BLaER1 (cell line): ENCODE results near the gene CYB5B.

Experiments used
- H3K27ac ChIP-seq: shearing (Covaris generic); formaldehyde crosslinking; 2 replicates; pipeline ENCODE4 v1.8.1; 2022
- H3K27me3 ChIP-seq: shearing (Covaris generic); formaldehyde crosslinking; 2 replicates; pipeline ENCODE4 v1.8.1; 2022
- H3K36me3 ChIP-seq: shearing (Covaris generic); formaldehyde crosslinking; 2 replicates; pipeline ENCODE4 v1.8.1; 2022
- H3K4me1 ChIP-seq: shearing (Covaris generic); formaldehyde crosslinking; 2 replicates; pipeline ENCODE4 v1.8.1; 2022
- H3K4me2 ChIP-seq: shearing (Covaris generic); formaldehyde crosslinking; 2 replicates; pipeline ENCODE4 v1.8.1; 2022
- H3K4me3 ChIP-seq: shearing (Covaris generic); formaldehyde crosslinking; 2 replicates; pipeline ENCODE4 v1.8.1; 2022
- H3K9ac ChIP-seq: shearing (Covaris generic); formaldehyde crosslinking; 2 replicates; pipeline ENCODE4 v1.8.1; 2022
- H3K9me3 ChIP-seq: shearing (Covaris generic); formaldehyde crosslinking; 2 replicates; pipeline ENCODE4 v1.8.1; 2022
- H4K20me1 ChIP-seq: shearing (Covaris generic); formaldehyde crosslinking; 2 replicates; pipeline ENCODE4 v1.8.1; 2022
- Cebpa-rat ChIP-seq: shearing (Covaris generic); IDR thresholded peaks from 2 replicates; pipeline ENCODE4 v1.8.1; 2022

CYB5B gene

GRCh38 chr16:69407702-69408323 lies 16.6 kb upstream of the CYB5B start:
- no peaks in the 10 kb centered on the region for H3K36me3 ChIP-seq
- H3K9me3 ChIP-seq: peaks cover 8% of the 10 kb centered on the region; the same call in 1 of the 2 replicates
- H4K20me1 ChIP-seq: no peaks in the 10 kb centered on the region
- no peak for TF ChIP-seq Cebpa-rat
- no peak overlapping the region for H3K27ac ChIP-seq
- peaks cover 3% of the 10 kb centered on the region for H3K4me1 ChIP-seq
- no peaks in the 10 kb centered on the region for H3K27me3 ChIP-seq
- no peak overlapping the region for H3K4me2 ChIP-seq
- no peak overlapping the region for H3K9ac ChIP-seq
- no peak overlapping the region for H3K4me3 ChIP-seq

DNA sequence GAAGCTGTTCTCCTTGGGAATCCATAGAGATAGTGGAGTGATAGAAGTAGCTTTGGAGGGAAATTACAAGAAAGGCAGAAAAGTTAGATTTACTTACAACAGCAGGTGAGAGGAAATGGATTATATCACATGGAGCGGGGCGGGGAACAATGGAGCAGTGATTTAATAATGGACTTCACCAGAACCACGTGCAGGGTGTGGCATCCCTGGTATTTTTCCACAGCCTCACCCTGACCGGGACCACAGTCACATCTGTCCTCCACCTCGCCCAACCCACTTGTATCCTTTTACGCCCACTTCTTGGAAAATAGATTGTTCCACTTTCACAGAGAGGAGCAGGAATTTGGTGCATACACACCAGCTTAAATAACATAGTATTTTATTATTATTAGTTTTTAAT lies 15.9 kb upstream of the CYB5B start:
- no peak overlapping the region for H3K9ac ChIP-seq
- H3K9me3 ChIP-seq: peaks cover 8% of the 10 kb centered on the region; the same call in 1 of the 2 replicates
- H3K36me3 ChIP-seq: no peaks in the 10 kb centered on the region
- H3K27ac ChIP-seq: no peak overlapping the region
- H4K20me1 ChIP-seq: no peaks in the 10 kb centered on the region
- H3K4me3 ChIP-seq: no peak overlapping the region
- H3K27me3 ChIP-seq: no peaks in the 10 kb centered on the region
- H3K4me1 ChIP-seq: no peaks in the 10 kb centered on the region
- no peak for TF ChIP-seq Cebpa-rat
- H3K4me2 ChIP-seq: no peak overlapping the region

DNA sequence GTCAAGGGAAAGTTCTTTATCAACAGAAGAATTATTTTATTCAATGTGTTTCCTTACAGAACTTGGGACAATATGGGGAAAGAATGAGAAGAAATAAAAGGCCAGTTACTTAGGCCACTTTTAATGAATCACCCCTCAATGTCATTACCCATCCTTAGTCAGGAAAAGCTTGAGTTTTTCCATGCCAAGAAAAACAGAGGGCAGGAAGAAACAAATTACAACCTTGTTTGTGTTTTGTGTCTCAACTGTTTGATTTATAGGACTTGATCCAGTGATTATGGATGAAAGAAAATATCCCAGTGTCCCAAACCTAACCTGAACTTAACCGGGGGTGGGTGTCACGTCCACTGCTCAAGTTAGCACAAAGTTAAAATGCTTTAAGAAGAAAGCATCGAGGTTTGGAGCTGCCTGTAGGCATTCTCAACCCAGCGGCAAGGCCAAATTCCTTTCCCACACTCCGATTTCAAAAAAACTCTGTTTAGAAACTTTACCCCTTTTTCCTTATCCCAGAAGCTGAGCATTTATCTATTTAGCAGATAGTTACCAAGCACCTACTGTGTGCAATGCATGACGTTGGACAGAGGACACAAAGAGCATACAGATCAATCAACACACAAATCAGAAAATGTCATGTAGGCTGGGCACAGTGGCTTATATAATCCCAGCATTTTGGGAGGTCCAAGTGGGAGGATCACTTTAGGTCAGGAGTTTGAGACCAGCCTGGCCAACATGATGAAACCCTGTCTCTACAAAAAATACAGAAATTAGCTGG lies 14.0 kb upstream of the CYB5B start:
- no peaks in the 10 kb centered on the region for H4K20me1 ChIP-seq
- peaks cover 8% of the 10 kb centered on the region; the same call in 1 of the 2 replicates for H3K9me3 ChIP-seq
- H3K4me3 ChIP-seq: no peak overlapping the region
- H3K27me3 ChIP-seq: no peaks in the 10 kb centered on the region
- H3K36me3 ChIP-seq: no peaks in the 10 kb centered on the region
- no peak overlapping the region for H3K9ac ChIP-seq
- TF ChIP-seq Cebpa-rat: no peak
- no peaks in the 10 kb centered on the region for H3K4me1 ChIP-seq
- no peak overlapping the region for H3K27ac ChIP-seq
- no peak overlapping the region for H3K4me2 ChIP-seq

DNA sequence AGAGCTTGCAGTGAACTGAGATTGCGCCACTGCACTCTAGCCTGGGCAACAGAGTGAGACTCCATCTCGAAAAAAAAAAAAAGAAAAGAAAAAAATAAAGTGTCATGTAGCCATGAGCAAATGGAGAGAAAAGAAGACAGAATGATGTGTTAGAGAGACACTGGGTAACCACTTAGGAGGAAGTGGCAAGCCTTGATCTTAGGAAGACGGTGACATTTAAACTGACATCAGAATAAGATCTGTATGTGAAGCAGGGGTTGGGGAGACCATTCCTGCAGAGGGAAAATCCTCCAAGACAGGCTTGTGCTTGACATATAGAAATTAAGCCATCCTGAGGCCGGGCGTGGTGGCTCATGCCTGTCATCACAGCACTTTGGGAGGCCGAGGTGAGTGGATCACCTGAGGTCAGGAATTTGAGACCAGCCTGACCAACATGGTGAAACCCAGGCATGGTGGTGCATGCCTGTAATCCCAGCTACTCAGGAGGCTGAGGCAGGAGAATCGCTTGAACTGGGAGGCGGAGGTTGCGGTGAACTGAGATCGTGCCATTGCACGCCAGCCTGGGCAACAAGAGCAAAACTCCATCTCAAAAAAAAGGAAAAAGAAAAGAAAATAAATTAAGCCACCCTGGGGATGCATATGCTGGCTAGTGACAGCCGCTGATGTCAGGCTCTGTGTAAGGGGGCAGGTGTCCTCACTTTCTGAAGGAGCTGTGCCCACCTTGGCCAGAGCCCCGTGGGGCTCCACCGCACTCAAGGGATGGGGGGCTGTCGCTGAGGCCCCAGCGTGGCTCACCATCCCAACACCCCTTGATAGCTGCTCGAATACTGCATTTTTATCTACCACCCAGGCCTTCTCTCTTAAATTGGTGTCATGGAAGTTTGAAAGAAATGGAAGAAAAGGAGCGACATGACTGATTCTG lies 13.1 kb upstream of the CYB5B start:
- no peak overlapping the region for H3K9ac ChIP-seq
- no peaks in the 10 kb centered on the region for H3K4me1 ChIP-seq
- peaks cover 8% of the 10 kb centered on the region; the same call in 1 of the 2 replicates for H3K9me3 ChIP-seq
- no peaks in the 10 kb centered on the region for H3K36me3 ChIP-seq
- H3K4me2 ChIP-seq: no peak overlapping the region
- H3K27ac ChIP-seq: no peak overlapping the region
- H3K27me3 ChIP-seq: no peaks in the 10 kb centered on the region
- TF ChIP-seq Cebpa-rat: no peak
- no peaks in the 10 kb centered on the region for H4K20me1 ChIP-seq
- H3K4me3 ChIP-seq: no peak overlapping the region

GRCh38 chr16:69412287-69412686 lies 12.1 kb upstream of the CYB5B start:
- no peak overlapping the region for H3K27ac ChIP-seq
- no peak overlapping the region for H3K9ac ChIP-seq
- H3K27me3 ChIP-seq: no peaks in the 10 kb centered on the region
- H3K4me3 ChIP-seq: no peak overlapping the region
- no peaks in the 10 kb centered on the region for H4K20me1 ChIP-seq
- TF ChIP-seq Cebpa-rat: no peak
- no peaks in the 10 kb centered on the region for H3K9me3 ChIP-seq
- H3K4me1 ChIP-seq: no peaks in the 10 kb centered on the region
- H3K36me3 ChIP-seq: no peaks in the 10 kb centered on the region
- no peak overlapping the region for H3K4me2 ChIP-seq

DNA sequence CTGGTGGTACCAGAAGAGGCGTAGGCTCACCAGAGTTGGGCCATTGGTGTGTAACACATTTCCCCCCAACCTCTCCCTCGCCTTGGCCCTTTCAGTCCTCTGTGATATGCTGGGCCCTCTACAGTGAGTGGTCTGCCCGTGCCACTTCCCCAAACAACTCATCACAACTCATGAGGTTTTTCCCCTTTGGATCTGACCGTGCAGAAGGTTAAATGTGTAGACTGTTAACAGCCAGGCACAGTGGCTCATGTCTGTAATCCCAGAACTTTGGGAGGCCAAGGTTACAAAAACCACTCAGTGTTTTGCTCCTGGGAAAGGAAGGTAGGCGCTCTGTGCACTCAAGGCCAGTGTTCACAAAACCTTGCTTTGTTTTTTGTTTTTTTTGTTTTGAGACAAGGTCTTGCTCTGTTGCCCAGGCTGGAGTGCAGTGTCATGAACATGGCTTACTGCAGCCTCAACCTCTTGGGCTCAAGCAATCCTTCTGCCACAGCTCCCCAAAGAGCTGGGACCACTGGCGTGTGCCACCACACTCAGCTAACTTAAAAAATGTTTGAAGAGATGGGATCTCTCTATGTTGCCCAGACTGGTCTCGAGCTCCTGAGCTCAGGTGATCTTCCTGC lies 11.3 kb upstream of the CYB5B start:
- Histone ChIP-seq H3K27me3 (no peaks in the 10 kb centered on the region), H3K27ac (no peak overlapping the region), H3K4me3 (no peak overlapping the region), H3K4me1 (no peaks in the 10 kb centered on the region), H3K36me3 (no peaks in the 10 kb centered on the region), H3K9me3 (no peaks in the 10 kb centered on the region), H3K9ac (no peak overlapping the region), H3K4me2 (no peak overlapping the region), H4K20me1 (no peaks in the 10 kb centered on the region)
- no peak for TF ChIP-seq Cebpa-rat

DNA sequence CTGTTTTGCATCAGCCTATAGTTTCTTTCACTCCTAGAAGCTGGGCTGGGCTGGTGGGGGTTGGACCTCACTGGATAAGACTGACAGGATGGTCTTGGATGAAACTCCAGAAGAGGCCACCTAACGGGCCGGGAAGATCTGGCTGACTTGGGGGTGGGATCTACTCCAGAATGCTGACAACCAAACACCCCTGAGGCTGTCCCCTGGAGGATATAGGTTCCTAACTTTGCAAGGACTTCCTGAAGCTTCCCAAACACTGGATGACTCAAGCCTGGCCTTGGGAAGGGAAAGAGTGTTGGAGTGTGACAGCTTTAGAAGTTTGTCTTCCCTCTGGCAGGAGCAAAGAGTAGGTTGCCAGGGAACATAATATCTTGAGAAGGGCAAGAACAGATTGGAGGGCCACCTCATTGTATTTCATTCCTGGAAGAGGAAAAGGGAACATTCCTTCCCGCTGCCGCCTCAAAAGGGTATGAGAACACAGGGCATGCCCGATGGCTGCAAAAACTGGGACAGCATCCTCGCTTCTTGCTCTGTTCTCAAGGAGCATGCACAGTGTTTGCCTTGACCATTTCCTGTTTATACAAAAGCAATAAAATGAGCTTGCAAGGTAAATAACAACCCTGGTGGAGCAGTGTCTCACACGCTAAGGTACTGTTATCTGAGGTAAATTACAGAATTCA lies 6.8 kb upstream of the CYB5B start:
- Histone ChIP-seq H3K4me2 (no peak overlapping the region), H3K9ac (no peak overlapping the region), H3K4me3 (no peak overlapping the region), H4K20me1 (no peaks in the 10 kb centered on the region), H3K4me1 (no peaks in the 10 kb centered on the region), H3K9me3 (no peaks in the 10 kb centered on the region), H3K36me3 (no peaks in the 10 kb centered on the region), H3K27me3 (no peaks in the 10 kb centered on the region), H3K27ac (no peak overlapping the region)
- no peak for TF ChIP-seq Cebpa-rat

DNA sequence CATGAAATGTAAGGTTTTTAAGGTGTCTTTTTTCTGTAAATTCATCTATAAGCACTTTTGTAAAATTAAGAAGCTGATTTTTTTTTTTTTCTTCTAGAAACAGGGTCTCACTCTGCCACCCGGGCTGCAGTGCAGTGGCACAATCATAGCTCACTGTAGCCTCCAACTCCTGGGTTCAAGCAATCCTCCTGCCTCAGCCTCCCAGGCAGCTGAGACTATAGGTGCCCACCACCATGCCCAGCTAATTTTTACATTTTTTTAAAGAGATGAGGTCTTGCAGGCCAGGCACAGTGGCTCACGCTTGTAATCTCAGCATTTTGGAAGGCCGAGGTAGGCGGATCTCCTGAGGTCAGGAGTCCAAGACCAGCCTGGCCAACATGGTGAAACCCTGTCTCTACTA lies 4.5 kb upstream of the CYB5B start:
- Histone ChIP-seq H4K20me1 (no peaks in the 10 kb centered on the region), H3K27me3 (no peaks in the 10 kb centered on the region), H3K4me3 (no peak overlapping the region), H3K4me1 (peaks cover 12% of the 10 kb centered on the region), H3K27ac (no peak overlapping the region), H3K9me3 (no peaks in the 10 kb centered on the region), H3K9ac (no peak overlapping the region), H3K36me3 (no peaks in the 10 kb centered on the region), H3K4me2 (no peak overlapping the region)
- TF ChIP-seq Cebpa-rat: no peak

DNA sequence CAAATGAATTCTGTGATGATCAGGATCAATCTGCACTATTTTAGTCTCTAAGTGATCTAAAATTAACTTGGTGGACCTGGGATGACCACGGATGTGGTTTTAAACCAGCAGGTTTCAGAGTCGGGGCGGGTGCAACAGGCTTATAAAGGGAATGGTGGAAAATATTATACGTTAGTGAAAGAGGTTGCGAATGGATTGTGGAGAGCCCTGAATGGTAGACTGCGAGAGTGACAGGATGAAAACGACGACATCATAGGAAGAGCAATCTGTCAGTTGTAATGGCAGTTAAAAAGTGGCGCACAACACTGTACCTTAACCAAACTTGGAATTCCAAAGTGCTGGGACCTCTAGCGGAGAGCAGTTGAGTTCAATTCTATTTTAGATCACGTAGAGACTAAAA lies 1.2 kb upstream of the CYB5B start:
- Histone ChIP-seq H3K36me3 (peaks cover 18% of the 10 kb centered on the region), H3K27me3 (no peaks in the 10 kb centered on the region), H3K27ac (no peak overlapping the region), H3K4me2 (peak overlapping the region; percentile 73), H3K9ac (no peak overlapping the region), H3K9me3 (peaks cover 10% of the 10 kb centered on the region), H3K4me3 (no peak overlapping the region), H3K4me1 (peaks cover 21% of the 10 kb centered on the region), H4K20me1 (no peaks in the 10 kb centered on the region)
- TF ChIP-seq Cebpa-rat: no peak
